UCSD-AML1 (cell line): Measurements from ENCODE around the gene DCPS.
"Not testable (repeated sequence)": the region's sequence is repeated elsewhere in the genome, so short reads cannot be mapped to it uniquely, and the experiment has no call there.

Experiments used
- DNase-seq: peaks from one replicate; lab custom pipeline; 2025; ENCODE audit not compliant: unreplicated experiment; lab: John Stamatoyannopoulos, UW

The DCPS gene

DNA sequence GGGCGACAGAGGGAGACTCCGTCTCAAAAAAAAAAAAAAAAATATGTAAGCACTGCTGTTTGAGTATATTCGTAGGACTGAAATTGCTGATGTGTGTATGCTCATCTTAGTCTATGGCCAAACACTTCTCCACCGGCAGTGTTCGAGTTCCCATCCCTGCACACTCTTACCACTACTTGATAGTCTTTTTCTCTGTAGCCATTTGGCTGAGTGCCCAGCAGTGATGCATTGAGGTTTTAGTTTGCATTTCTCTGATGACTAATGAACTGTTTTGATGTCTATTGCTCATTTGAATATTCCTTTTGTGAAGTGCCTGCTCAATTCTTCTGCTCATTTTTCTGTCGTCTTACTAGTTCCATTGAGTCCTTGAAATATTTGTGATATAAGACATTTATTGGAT lies 19.0 kb upstream of the DCPS start:
- DNase-seq: no peak

DNA sequence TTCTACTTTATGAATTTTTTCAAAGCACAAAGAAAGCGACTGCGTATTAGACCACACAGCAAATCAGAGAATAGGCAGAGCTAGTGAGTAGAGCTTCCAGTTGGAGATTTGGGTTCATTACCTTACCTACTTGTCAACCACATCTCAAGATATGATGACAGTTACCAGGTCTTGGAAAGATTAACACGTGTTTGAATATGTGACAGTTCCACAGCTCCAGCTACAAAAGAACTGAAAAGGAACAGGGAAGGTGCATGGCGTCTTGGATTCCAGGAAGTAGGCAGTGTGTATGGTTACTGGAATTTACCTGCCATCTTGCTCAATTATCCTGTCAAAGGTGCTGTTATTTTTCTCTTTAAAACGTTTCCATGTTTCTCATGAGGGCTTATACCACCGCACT lies 15.6 kb upstream of the DCPS start:
- no peak for DNase-seq

DNA sequence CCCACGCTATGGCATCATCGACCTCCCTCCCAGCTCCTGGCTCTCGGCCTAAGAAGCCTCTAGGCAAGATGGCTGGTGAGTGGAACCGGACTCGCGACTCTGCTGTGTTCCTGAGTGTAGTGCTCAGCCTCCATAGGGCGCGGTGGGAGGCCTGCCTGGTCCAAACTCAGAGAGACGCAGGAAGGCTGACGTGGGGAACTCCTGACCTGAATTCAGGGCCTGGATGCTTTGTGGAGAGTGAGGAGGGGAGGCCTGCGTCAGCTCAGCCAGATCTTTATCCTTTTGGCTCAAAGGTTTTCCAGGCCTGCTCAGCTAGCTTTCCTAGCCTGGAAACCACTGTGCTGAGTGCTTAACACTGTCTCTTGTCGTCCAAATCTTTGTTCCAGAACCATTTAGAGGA lies 13.0 kb upstream of the DCPS start:
- DNase-seq: no peak

DNA sequence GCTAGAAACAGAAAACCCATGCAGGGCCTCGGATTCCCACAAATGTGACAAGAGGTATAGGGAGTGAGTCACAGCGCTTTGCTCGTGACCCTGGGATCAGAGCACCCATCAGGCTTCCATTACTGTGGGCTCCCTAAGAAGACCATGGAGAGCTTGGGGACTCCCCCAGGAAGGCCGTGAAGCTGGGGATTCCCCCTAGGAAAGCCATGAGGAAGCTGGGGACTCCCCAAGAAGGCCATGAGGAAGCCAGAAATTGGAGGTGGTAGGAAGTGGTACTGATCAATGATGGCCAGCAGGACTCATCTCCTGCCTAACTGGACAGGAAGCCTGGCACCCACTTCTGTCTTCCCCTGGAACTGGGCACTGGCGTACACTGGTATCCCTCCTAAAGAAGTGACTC lies 10.1 kb upstream of the DCPS start:
- DNase-seq: no peak

DNA sequence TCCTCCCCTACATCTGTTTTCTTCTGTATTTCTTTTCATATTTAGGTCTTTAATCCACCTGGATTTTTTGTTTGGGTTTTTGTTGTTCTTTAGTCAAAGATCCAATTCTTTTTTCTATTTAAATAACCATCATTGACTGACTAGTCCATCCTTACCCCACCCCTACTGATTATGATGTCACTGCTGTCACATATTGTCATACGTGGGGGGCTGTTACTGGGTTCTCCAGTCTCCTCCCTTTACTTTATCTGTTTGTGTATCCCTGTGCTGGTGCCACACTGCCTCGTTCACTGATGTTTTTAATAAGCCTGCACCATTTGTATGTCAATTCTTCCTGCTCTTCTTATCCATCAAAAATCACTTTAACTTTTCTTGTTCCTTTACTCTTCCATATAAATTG lies 6.9 kb upstream of the DCPS start:
- DNase-seq: no peak

DNA sequence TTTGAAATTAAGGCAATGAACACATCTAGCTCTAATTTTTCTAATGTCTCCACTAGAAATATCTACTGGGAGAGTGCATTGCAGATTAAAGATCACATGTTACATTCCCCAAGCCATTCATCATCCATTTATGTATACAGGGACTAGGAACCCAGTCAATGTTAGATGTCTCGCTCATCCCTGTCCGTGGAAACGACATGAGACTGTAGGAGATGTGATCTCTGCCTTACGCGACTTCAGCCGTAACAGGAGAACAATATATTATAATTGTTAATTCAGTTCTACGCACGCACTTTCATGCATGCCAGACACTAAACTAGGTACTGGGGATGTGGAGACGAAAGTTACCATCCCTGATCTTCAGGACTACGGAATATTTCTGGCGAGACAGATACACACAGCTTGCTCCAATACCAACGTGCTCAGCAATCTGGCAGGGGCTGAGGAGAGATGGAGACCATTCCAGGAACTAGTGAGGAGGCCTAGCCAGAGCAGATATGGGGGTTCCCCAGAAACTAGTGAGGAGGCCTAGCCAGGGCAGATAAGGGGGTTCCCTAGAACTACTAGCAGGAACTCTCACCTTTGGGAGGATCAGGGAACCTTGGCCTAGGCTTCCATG lies 706 bp downstream of the DCPS start:
- no peak for DNase-seq

DNA sequence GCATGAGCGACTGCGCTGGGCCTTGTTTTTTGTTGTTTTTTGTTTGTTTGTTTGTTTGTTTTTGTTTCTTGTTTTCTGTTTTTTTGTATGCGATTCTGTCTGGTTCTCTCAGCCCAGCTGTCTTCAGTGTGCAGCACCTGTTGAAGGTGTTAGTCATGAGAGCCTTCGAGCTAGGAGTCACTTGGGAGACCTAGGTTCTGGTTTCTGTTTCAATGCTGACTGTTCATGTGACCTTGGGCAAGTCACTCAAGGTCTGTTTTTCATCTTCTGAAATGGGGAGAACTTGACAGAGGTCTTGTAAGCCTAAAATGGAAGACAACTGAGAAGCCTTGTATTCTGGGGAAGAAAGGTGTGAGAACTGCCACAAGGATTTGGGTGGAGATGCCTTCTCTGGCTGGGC lies 1.8 kb downstream of the DCPS start:
- no peak for DNase-seq

DNA sequence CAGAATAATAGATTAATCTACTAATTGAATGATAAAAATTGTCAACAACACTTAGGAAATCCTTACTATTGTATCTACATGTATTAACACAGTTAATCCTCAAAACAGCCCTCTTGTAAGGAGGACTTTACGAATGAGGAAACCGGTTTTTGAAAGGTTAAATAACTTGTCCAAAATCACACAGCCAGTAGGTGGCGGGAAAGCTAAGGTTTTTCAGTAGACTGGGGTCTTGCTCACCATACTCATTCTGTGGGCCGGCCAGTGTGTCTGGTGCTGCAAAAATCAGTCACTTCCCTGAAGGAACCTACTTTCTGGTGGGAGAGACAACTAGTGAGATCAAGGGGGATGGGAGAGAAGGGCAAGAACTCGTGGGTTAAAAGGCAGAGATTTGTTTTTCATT lies 3.8 kb downstream of the DCPS start:
- peak; percentile 32 for DNase-seq

DNA sequence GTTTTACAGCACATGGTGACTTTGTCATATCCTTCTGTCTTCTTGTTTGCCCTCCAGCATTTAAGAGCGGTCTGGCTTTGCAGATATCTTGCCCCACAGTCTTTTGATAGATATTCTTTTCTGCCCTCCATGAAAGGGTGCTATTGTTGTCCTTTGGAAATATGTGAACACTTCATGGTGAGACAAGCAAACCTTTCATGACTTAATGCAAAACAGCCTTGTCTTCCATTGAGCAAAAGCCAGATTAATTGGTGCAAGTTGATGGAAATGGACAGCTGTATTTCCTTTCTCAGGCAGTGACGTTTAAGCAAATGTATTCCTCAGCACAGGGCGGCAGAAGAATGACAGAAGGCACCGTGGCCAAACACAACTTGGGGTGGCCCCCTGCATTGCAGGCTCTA lies 4.4 kb downstream of the DCPS start:
- no peak for DNase-seq

DNA sequence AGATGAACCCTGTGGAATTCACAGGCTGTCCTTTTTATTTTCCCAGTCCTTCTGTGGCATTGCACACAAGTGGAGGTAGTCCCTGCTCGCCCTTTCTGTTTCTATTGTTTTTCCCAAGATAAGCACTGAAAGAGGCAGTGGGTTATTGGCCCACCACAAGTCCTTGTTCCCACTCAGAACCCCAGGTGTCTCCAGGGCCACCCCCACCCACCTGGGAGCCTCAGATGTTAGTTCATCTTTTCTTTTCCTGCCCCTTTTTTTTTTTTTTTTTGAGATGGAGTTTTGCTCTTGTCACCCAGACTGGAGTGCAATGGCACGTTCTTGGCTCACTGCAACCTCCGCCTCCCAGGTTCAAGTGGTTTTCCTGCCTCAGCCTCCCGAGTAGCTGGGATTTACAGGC lies 4.9 kb downstream of the DCPS start:
- not testable (repeated sequence) for DNase-seq

DNA sequence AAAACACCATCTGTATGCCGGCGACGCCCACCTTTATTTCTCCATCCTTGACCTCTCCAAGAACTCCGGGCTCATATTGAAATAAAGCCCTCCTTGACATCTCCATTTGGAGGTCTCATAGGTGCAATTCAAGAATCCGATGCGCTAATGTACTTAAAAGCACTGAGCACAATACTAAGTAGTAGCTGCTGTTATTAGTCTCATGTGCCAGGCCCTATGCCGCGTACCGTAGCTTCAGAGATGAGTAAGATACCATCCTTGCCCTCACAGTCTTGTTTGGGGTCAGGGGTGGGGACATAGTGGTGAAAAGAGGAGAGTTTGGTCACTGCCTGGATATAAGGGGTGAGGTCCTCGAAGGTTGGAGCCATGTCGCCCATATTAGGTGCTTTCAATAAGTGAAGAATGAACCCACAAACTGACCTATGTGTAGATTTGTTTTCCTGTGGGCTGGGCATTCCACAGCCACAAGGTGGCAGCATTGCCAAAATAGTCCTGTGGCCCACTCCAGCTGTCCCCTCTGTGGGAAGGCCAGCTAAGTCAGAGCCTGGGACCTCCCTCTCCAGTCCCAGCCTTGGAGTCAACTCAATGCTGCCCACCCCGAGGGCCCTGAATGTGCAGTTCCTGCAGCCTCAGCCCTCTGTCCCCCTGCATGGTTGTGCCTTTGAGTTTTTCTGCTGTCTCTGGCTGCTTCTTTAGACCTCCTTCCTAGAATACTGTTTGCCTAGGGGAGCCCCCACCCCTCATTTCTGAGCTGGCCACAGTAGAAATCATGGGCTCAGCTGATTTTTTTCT lies 6.5 kb downstream of the DCPS start:
- DNase-seq: peak; percentile 77

DNA sequence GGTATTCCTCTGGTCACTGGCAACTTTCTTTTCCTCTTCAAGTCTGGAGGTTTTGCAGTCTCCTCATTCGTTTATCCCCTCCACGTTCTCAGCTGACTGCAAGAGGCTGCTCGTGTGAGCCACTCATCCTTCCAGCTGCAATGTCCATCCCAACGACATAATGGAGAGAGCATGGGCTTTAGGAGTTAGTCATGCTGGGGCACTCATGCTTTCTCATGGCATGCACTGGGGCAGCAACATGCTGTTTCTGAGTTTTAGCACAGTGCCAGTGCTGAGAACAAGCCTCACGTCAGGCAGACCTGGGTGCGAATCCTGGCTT lies 7.1 kb downstream of the DCPS start:
- no peak for DNase-seq

DNA sequence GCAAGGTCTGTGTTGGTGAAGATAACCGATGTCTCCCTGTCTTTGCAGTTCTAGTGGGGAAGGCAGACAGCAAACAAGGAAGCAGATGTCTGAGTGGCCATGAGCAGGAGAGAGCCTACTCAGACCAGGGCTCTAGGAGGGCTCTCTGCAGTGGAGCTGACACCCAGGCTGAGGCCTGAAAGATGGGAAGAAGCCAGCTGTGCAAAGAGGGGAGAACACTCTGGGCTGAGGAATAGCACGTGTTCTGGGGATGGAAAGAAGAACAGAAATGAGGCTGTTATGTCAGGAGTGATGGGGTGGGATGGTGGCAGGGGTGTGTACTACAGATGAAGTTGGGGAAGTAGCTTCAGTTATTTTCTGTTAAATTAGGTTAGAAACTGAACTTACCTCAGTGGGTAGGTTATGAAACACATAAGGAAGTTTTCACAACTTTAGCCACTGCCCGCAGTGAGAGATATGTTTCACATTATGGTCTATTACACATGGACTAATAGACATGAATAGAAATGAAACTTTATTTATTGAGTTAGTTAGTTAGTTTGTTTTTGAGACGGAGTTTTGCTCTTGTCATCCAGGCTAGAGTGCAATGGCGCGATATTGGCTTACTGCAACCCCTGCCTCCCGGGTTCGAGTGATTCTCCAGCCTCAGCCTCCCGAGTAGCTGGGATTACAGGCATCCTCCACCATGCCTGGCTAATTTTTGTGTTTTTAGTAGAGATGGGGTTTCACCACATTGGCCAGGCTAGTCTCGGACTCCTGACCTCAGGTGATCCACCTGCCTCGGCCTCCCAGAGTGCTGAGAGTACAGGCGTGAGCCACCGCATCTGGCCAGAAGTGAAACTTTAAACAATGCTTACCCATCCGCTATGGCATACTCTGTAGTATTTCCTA lies 7.8 kb downstream of the DCPS start:
- DNase-seq: no peak

DNA sequence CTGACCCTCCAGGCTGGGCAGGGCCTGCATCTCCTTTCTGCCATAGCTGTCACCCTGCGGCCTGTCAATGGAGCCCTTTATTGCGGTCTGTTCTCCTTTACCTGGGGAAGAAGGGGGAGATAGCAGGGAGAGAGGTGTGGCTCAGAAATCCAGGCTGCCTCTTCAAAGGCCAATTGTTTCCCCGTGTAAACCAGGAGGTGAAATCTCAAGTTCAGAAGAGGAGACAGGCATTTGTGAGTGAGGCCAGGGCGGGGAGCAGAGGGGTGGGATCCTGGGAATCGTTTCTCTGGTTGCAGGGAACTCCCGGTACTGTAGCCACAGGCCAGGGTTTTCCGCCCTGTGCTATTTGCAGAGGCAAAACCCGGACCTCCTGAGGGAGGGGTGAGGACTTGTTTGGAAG lies 9.1 kb downstream of the DCPS start:
- no peak for DNase-seq

DNA sequence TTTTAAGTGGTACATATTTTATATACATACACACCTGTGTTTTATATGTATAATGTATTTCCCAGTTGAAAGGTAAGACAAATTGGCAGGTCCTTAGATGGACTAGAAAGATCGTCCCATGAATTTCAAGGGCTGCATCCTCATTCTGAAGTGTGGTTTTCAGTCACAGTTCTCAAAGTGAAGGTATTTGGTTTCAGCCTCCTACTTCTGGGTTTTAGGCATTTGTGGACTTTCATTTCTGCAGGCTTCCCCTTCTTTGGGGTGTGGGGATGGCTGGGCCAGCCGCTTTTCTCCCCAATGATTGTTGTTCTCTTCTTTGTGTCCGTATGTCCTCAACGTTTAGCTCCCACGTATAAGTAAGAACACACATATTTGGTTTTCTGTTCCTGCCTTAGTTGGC lies 10.0 kb downstream of the DCPS start:
- no peak for DNase-seq

DNA sequence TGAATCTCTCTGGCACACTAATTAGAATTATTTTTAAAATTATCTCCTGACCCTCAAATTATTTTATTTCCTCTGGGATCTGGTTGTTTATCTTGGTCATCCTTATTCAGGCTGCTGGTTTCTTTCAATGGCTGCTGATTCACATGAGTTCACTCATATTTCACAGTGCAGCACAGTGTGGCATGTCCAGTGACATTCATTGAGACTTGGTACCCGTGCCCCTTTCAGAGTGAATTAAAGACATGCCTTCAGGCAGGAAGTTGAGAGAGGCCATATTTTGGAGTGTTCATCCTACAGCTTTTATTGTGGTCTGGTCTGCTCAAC lies 13.5 kb downstream of the DCPS start:
- no peak for DNase-seq

DNA sequence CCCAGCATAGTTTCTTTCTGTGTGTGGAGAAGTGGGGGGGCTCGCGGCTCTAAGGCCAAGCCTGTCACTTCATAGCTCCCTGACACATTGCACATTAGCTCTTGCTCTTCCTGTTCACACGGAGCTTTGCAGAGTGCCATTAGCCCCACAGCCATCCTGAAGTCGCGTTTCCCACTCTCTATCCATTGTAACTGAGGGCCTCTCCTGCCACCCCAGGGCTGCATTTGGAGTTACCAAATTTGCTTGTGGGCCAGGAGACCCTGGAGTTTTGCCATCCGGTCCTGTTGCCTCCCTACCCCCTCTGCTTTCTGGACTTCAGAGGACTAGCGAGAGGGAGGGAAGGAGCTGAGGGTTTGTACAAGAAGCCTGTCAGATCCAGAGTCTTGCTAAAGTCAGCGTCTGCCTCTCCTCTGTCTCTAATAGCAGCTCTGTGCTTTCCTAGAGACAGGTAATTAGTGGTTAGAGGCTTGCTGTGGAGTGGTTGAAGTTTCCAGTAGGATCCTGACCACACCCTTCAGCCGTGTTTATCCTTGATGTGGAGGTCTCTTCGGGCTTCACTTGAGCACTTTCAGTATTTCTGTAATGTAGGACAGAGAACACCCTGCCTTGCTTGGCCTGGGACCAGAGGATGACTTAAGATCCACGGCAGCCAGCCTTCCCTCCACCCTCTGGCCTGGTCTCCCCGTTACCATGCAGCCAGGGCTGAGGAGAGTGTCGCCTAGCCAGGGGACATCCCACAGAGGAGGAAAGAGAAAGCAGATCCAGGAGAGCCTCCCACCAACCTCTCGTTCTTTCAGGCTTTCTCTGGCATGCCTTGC lies 14.1 kb downstream of the DCPS start:
- peak; percentile 58 for DNase-seq

DNA sequence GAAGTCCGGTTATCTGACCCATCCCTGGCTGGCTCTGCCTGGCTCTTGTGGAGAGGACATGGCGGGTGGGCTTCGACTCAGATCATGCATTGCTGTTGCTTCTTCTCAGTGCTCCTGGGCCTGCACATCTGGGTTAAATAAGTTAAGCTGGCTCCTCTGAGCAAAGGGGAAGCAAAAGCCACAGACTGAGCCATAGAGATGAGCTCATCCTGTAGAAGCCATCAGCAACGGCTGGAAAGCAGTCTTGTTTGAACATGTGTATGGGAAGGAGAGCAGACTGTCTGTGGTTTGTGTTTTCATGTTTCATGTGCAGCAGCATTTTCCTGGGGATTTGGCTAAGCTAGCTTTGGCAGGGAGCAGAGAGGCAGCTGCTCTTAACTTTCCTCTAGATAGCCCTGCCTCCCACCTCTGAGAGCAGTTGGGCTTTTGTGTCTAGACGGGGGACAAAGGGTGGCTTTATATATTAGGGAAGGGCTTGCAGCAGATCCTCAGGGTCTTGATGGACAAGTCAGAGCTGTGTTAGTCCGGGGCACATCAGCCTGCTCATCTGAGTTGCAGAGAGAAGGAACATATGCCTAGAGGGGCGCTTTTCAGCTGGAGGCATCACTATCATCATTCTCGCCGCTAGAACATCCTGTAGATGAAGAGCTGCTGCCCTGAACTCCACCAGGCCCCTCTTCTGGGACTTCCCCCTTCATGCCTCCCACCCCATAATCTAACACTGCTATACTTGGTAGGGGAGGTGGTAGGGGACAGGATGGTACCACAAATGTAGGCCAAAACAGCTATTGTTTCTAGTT lies 14.9 kb downstream of the DCPS start:
- peak; percentile 55 for DNase-seq

DNA sequence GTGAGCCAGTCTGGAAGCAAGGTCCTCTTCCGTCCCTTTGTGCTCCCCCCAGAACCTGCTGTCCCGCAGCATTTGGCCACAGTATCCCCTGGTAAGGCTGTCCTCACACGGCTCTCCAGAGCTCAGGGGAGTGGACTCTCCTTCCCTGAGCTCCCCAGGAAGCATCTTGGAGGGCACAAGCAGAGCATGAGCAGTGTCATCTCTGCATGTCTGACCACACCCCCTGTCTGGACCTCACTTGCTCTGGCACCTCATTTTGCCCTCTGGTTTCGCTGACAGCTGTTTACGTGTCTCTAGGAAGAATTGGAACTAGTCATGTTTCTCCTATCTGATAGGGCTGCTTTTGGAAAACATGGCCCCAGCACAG lies 15.5 kb downstream of the DCPS start:
- DNase-seq: no peak

DNA sequence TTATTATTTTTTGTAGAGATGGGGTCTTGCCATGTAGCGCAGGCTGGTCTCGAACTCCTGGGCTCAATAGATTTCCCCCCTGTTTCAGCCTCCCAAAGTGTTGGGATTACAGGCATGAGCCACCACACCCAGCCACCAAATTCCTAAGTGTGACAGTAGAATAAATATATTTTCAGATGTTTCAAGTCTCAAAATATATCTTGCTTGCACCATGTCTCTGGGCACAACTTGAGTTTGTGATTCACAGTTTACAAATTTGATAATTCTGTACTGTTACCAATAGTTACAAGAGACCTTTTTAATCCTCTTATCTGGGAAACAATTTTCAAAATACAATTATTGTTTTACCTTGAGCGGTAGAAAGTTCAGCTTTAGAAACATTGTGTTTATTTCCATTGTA lies 19.1 kb downstream of the DCPS start:
- DNase-seq: no peak
